Endodermal cell (in vitro differentiated cells): ENCODE results near the gene ZNF234. TPM values are rescaled to one million over a fixed set of nuclear protein-coding genes. Genes with fewer than 3 reads are reported as not detected.
"Not testable (repeated sequence)": the region's sequence is repeated elsewhere in the genome, so short reads cannot be mapped to it uniquely, and the experiment has no call there.

Source experiments
- DNase-seq: peaks from one replicate; pipeline ENCODE4 v3.0.0-alpha.2; 2017
- H3K27ac ChIP-seq: 2 replicates; pipeline ENCODE4 v1.5.1; 2013; ENCODE audit warnings: mild to moderate bottlenecking, low read depth, low read length, moderate library complexity
- H3K27me3 ChIP-seq: 2 replicates; pipeline ENCODE4 v1.6.1; 2013; ENCODE audit warnings: mild to moderate bottlenecking, low read length, moderate library complexity; ENCODE audit not compliant: insufficient read depth, control insufficient read depth, poor library complexity, severe bottlenecking
- H3K36me3 ChIP-seq: 2 replicates; pipeline ENCODE4 v1.7.0; 2013; ENCODE audit warnings: mild to moderate bottlenecking, low read length, moderate library complexity; ENCODE audit not compliant: control insufficient read depth, insufficient read depth
- H3K4me1 ChIP-seq: one replicate; pipeline ENCODE4 v1.7.0; 2013; ENCODE audit warnings: low read length; ENCODE audit not compliant: control insufficient read depth, insufficient read depth
- H3K4me3 ChIP-seq: 2 replicates; pipeline ENCODE4 v1.5.1; 2013; ENCODE audit warnings: mild to moderate bottlenecking, low read length, moderate library complexity
- H3K9ac ChIP-seq: 2 replicates; pipeline ENCODE4 v1.6.1; 2013; ENCODE audit warnings: mild to moderate bottlenecking, low read length, moderate library complexity; ENCODE audit not compliant: poor library complexity, severe bottlenecking; ENCODE audit errors: extremely low read depth
- H3K9me3 ChIP-seq: 2 replicates; pipeline ENCODE4 v1.6.1; 2013; ENCODE audit warnings: mild to moderate bottlenecking, low read length, moderate library complexity; ENCODE audit not compliant: control insufficient read depth
- H3K27ac Mint-ChIP-seq: 2 replicates; pipeline ENCODE4 v1.8.0; 2020; ENCODE audit warnings: mixed read lengths
- H3K27me3 Mint-ChIP-seq: 2 replicates; pipeline ENCODE4 v1.8.0; 2021; ENCODE audit warnings: mild to moderate bottlenecking, mixed read lengths; ENCODE audit not compliant: insufficient read depth
- H3K36me3 Mint-ChIP-seq: 2 replicates; pipeline ENCODE4 v1.8.0; 2020; ENCODE audit warnings: low read depth, mixed read lengths
- H3K4me1 Mint-ChIP-seq: 2 replicates; pipeline ENCODE4 v1.8.0; 2020; ENCODE audit warnings: mixed read lengths
- H3K4me3 Mint-ChIP-seq: 2 replicates; pipeline ENCODE4 v1.8.0; 2020; ENCODE audit warnings: mild to moderate bottlenecking, moderate library complexity, mixed read lengths
- H3K9me3 Mint-ChIP-seq: 2 replicates; pipeline ENCODE4 v1.8.0; 2020; ENCODE audit warnings: mild to moderate bottlenecking, mixed read lengths
- CTCF ChIP-seq: fragments of 200-600 bp; sonication (generic); conservative IDR thresholded peaks from 2 replicates; pipeline ENCODE4 v1.5.0; 2021; ENCODE audit warnings: antibody characterized with exemption, mild to moderate bottlenecking
- WGBS, 2 experiments: methylation state at CpG; one replicate each; pipeline versions ENCODE4 v1.1.5 to v1.1.7; 2013; ENCODE audit warnings: missing lambda C conversion rate in 2 of 2, mixed read lengths in 1 of 2; ENCODE audit not compliant: insufficient coverage in 1 of 2, insufficient read length in 1 of 2; 5-methylcytosine and 5-hydroxymethylcytosine counted together
- total RNA-seq, 2 donors: library from RNA; stranded (reverse); fragmentation: NEBNext Ultra II Directional in 1 of 2; extraction: Animal tissue kit (Norgen Biotek cat#: 25700) in 1 of 2; gene quantifications; 2 replicates in 1 of 2; 3 replicates in 1 of 2; pipeline ENCODE4 v1.2.1, GENCODE V29; 2021

Gene ZNF234
- total RNA-seq, 2 donors from 2014 or later: 9.0 to 10.8 TPM

- Histone ChIP-seq H3K4me1 (no peaks in the 10 kb centered on the region), H3K9ac (no peak overlapping the region), H3K36me3 (no peaks in the 10 kb centered on the region), H3K27me3 (peaks cover 21% of the 10 kb centered on the region), H3K27ac (no peak overlapping the region), H3K9me3 (peaks cover 25% of the 10 kb centered on the region), H3K4me3 (no peak overlapping the region)
- Mint-ChIP-seq H3K36me3 (peaks cover 3% of the 10 kb centered on the region), H3K27me3 (peaks cover 42% of the 10 kb centered on the region), H3K4me1 (no peaks in the 10 kb centered on the region), H3K4me3 (no peak overlapping the region), H3K9me3 (peaks cover 39% of the 10 kb centered on the region), H3K27ac (no peak overlapping the region)
- TF ChIP-seq CTCF: no peak
- no peak for DNase-seq
- 88% methylated on average over 1 of the region's 1 CpG for WGBS, 2 experiments
These were observed 61.1 kb downstream of the ZNF234 start for GRCh38 chr19:44202470-44202869.

GRCh38 chr19:44202974-44203373 is 61.6 kb downstream of the ZNF234 start:
- Histone ChIP-seq H3K9me3 (peaks cover 25% of the 10 kb centered on the region), H3K9ac (no peak overlapping the region), H3K4me1 (no peaks in the 10 kb centered on the region), H3K27me3 (peaks cover 21% of the 10 kb centered on the region), H3K4me3 (no peak overlapping the region), H3K36me3 (no peaks in the 10 kb centered on the region), H3K27ac (no peak overlapping the region)
- DNase-seq: no peak
- H3K36me3 Mint-ChIP-seq: peaks cover 3% of the 10 kb centered on the region
- H3K4me3 Mint-ChIP-seq: no peak overlapping the region
- TF ChIP-seq CTCF: no peak
- H3K4me1 Mint-ChIP-seq: no peaks in the 10 kb centered on the region
- peaks cover 42% of the 10 kb centered on the region for H3K27me3 Mint-ChIP-seq
- 80% methylated on average over 2 of the region's 2 CpGs; no CpG with 5 or more reads in 1 of the 2 experiments for WGBS, 2 experiments
- H3K9me3 Mint-ChIP-seq: peaks cover 38% of the 10 kb centered on the region
- H3K27ac Mint-ChIP-seq: no peak overlapping the region

GRCh38 chr19:44203877-44204276 is 62.5 kb downstream of the ZNF234 start:
- peaks cover 44% of the 10 kb centered on the region for H3K27me3 Mint-ChIP-seq
- not testable (repeated sequence) for DNase-seq, H3K4me3 Mint-ChIP-seq, H3K4me1 Mint-ChIP-seq, H3K4me3 ChIP-seq, H3K36me3 ChIP-seq, H3K9ac ChIP-seq, H3K27ac Mint-ChIP-seq, H3K36me3 Mint-ChIP-seq, H3K4me1 ChIP-seq, H3K27ac ChIP-seq
- H3K9me3 Mint-ChIP-seq: peaks cover 36% of the 10 kb centered on the region
- 93 to 95% methylated on average over 6 to 27 of the region's 31 CpGs for WGBS, 2 experiments
- peaks cover 28% of the 10 kb centered on the region for H3K27me3 ChIP-seq
- H3K9me3 ChIP-seq: peaks cover 25% of the 10 kb centered on the region

- no peak for TF ChIP-seq CTCF
- H3K36me3 Mint-ChIP-seq: peaks cover 3% of the 10 kb centered on the region
- Histone ChIP-seq H3K27me3 (peaks cover 28% of the 10 kb centered on the region), H3K4me1 (no peaks in the 10 kb centered on the region), H3K9ac (no peak overlapping the region), H3K9me3 (peaks cover 25% of the 10 kb centered on the region), H3K27ac (no peak overlapping the region), H3K36me3 (no peaks in the 10 kb centered on the region), H3K4me3 (no peak overlapping the region)
- H3K27me3 Mint-ChIP-seq: peaks cover 43% of the 10 kb centered on the region
- DNase-seq: no peak
- no peaks in the 10 kb centered on the region for H3K4me1 Mint-ChIP-seq
- 100% methylated on average over 1 of the region's 2 CpGs; no CpG with 5 or more reads in 1 of the 2 experiments for WGBS, 2 experiments
- H3K9me3 Mint-ChIP-seq: peaks cover 31% of the 10 kb centered on the region
- no peak overlapping the region for H3K27ac Mint-ChIP-seq
- no peak overlapping the region for H3K4me3 Mint-ChIP-seq
These were observed 63.4 kb downstream of the ZNF234 start for GRCh38 chr19:44204772-44205171.
